ENCODE measurements around the gene DSG3. TPM values are rescaled to one million over a fixed set of nuclear protein-coding genes. Genes with fewer than 3 reads are reported as not detected.

Gene DSG3
- total and polyA plus RNA-seq, 7 donors = under 0.01 to 1.1 TPM; not detected in 5

- H3K27me3 ChIP-seq = no peaks in the 10 kb centered on the region
- no peak overlapping the region for H3K4me3 ChIP-seq
- no peaks in the 10 kb centered on the region for H3K9me3 ChIP-seq
- no peak for DNase-seq
- no peak for TF ChIP-seq CTCF (IDR thresholded peaks at IDR 0.05)
- TF ChIP-seq POLR2AphosphoS5 (IDR thresholded peaks at IDR 0.05) = no peak
- no peak for TF ChIP-seq EP300 (IDR thresholded peaks at IDR 0.05)
- no peak for TF ChIP-seq POLR2A (IDR thresholded peaks at IDR 0.05)
- H3K4me1 ChIP-seq = no peaks in the 10 kb centered on the region
- intact Hi-C loops (cut with DNase I) = no loop called here
- WGBS, 2 donors = 40 to 79% methylated on average over 1 of the region's 1 CpG
- H3K27ac ChIP-seq = no peak overlapping the region
- no peaks in the 10 kb centered on the region for H3K36me3 ChIP-seq
Observed at GRCh38 chr18:31508781-31509180, 61.2 kb downstream of the DSG3 start.

GRCh38 chr18:31509571-31509970 lies 62.0 kb downstream of the DSG3 start:
- no peak for TF ChIP-seq CTCF (IDR thresholded peaks at IDR 0.05)
- no peak for TF ChIP-seq POLR2A (IDR thresholded peaks at IDR 0.05)
- TF ChIP-seq POLR2AphosphoS5 (IDR thresholded peaks at IDR 0.05) = no peak
- TF ChIP-seq EP300 (IDR thresholded peaks at IDR 0.05) = no peak
- H3K4me1 ChIP-seq = no peaks in the 10 kb centered on the region

GRCh38 chr18:31510319-31510718 lies 62.8 kb downstream of the DSG3 start:
- no peaks in the 10 kb centered on the region for H3K9me3 ChIP-seq
- no peak overlapping the region for H3K27ac ChIP-seq
- TF ChIP-seq EP300 (IDR thresholded peaks at IDR 0.05) (no peak), CTCF (IDR thresholded peaks at IDR 0.05) (no peak), POLR2AphosphoS5 (IDR thresholded peaks at IDR 0.05) (no peak), POLR2A (IDR thresholded peaks at IDR 0.05) (no peak)
- no peak overlapping the region for H3K4me3 ChIP-seq
- no peak for DNase-seq
- intact Hi-C loops (cut with DNase I) = no loop called here
- H3K4me1 ChIP-seq = no peaks in the 10 kb centered on the region
- H3K27me3 ChIP-seq = no peaks in the 10 kb centered on the region
- H3K36me3 ChIP-seq = no peaks in the 10 kb centered on the region

More at GRCh38 chr18:31509571-31509970, 62.0 kb downstream of the DSG3 start:
- Histone ChIP-seq H3K4me3 (no peak overlapping the region), H3K27ac (no peak overlapping the region), H3K27me3 (no peaks in the 10 kb centered on the region), H3K9me3 (no peaks in the 10 kb centered on the region), H3K36me3 (no peaks in the 10 kb centered on the region)
- WGBS, 2 donors = 58 to 79% methylated on average over 3 of the region's 3 CpGs
- no peak for DNase-seq
- intact Hi-C loops (cut with DNase I) = no loop called here

GRCh38 chr18:31511098-31511497 lies 63.6 kb downstream of the DSG3 start:
- WGBS, 2 donors = 50 to 72% methylated on average over 6 of the region's 6 CpGs
- TF ChIP-seq POLR2A (IDR thresholded peaks at IDR 0.05) (no peak), POLR2AphosphoS5 (IDR thresholded peaks at IDR 0.05) (no peak), CTCF (IDR thresholded peaks at IDR 0.05) (no peak), EP300 (IDR thresholded peaks at IDR 0.05) (no peak)
- intact Hi-C loops (cut with DNase I) = no loop called here
- no peak overlapping the region for H3K27ac ChIP-seq
- H3K9me3 ChIP-seq = no peaks in the 10 kb centered on the region
- no peaks in the 10 kb centered on the region for H3K36me3 ChIP-seq
- DNase-seq = no peak
- no peaks in the 10 kb centered on the region for H3K27me3 ChIP-seq
- H3K4me3 ChIP-seq = no peak overlapping the region
- H3K4me1 ChIP-seq = no peaks in the 10 kb centered on the region

- DNase-seq = no peak
- Histone ChIP-seq H3K4me1 (no peaks in the 10 kb centered on the region), H3K36me3 (no peaks in the 10 kb centered on the region), H3K27me3 (no peaks in the 10 kb centered on the region), H3K27ac (no peak overlapping the region), H3K9me3 (no peaks in the 10 kb centered on the region), H3K4me3 (no peak overlapping the region)
- whole genome bisulfite sequencing, 2 donors = 13 to 65% methylated on average over 6 of the region's 6 CpGs
- no peak for TF ChIP-seq CTCF (IDR thresholded peaks at IDR 0.05)
- TF ChIP-seq POLR2A (IDR thresholded peaks at IDR 0.05) = no peak
- TF ChIP-seq EP300 (IDR thresholded peaks at IDR 0.05) = no peak
- no peak for TF ChIP-seq POLR2AphosphoS5 (IDR thresholded peaks at IDR 0.05)
- intact Hi-C loops (cut with DNase I) = no loop called here
Observed at GRCh38 chr18:31512203-31512764, 64.7 kb downstream of the DSG3 start.

Measured in sigmoid colon (tissue), 7 donors.